HEK293 (cell line): Measurements from ENCODE around the gene TUT4.

Experiments used
- PBX3 ChIP-seq: sonication (generic); formaldehyde crosslinking; IDR thresholded peaks from 2 replicates; pipeline ENCODE4 v1.8.1; 2022; ENCODE audit warnings: mild to moderate bottlenecking, moderate library complexity, missing genetic modification reagents
- TRIM28 ChIP-seq: IDR thresholded peaks from 2 replicates; pipeline ENCODE4 v1.6.1; 2011; ENCODE audit warnings: low read length, control low read depth, borderline replicate concordance
- YY1 ChIP-seq: fragments of 450-650 bp; formaldehyde crosslinking; IDR thresholded peaks from 2 replicates; pipeline ENCODE4 v1.5.1; 2018; ENCODE audit warnings: missing biosample characterization, missing genetic modification characterization
- ZBTB11 ChIP-seq: fragments of 450-650 bp; formaldehyde crosslinking; conservative IDR thresholded peaks from 2 replicates; pipeline ENCODE4 v1.5.1; 2016; ENCODE audit warnings: low read depth, missing biosample characterization, missing genetic modification characterization
- ZNF248 ChIP-seq: fragments of 450-650 bp; formaldehyde crosslinking; IDR thresholded peaks from 2 replicates; pipeline ENCODE4 v1.5.1; 2017; ENCODE audit warnings: missing biosample characterization, missing genetic modification characterization
- ZNF501 ChIP-seq: fragments of 450-650 bp; formaldehyde crosslinking; IDR thresholded peaks from 2 replicates; pipeline ENCODE4 v1.5.1; 2016; ENCODE audit warnings: missing biosample characterization, missing genetic modification characterization
- ZNF658 ChIP-seq: fragments of 450-650 bp; formaldehyde crosslinking; IDR thresholded peaks from 2 replicates; pipeline ENCODE4; 2016; ENCODE audit warnings: missing biosample characterization, missing genetic modification characterization

- TF ChIP-seq ZBTB11 (tag by site-specific recombination) (no peak), ZNF658 (no peak), TRIM28 (no peak), ZNF501 (tag by site-specific recombination) (no peak), PBX3 (CRISPR knock-in tag) (no peak), ZNF248 (tag by site-specific recombination) (no peak), YY1 (tag by site-specific recombination) (no peak)
Measured at GRCh38 chr1:52544665-52545525, 8.0 kb downstream of the TUT4 start.
